ENCODE measurements around the gene UBR1.
"Not testable (repeated sequence)": the region's sequence is repeated elsewhere in the genome, so short reads cannot be mapped to it uniquely, and the experiment has no call there.

The UBR1 gene

GRCh38 chr15:42893911-42894310 lies 211.9 kb downstream of the UBR1 start:
- not testable (repeated sequence) for DNase-seq

All from activated naive CD4-positive, alpha-beta T cell treated with anti-CD3 and anti-CD28 coated beads, Interleukin-2, amount 50 U/mL, for 16 hours (primary cell).